Bone marrow (tissue), 2 donors: Measurements from ENCODE around the gene SEPTIN5.

Experiments
- DNase-seq, 2 donors: peaks; one replicate each; lab custom pipeline; 2025; lab: John Stamatoyannopoulos, UW

The SEPTIN5 gene

DNA sequence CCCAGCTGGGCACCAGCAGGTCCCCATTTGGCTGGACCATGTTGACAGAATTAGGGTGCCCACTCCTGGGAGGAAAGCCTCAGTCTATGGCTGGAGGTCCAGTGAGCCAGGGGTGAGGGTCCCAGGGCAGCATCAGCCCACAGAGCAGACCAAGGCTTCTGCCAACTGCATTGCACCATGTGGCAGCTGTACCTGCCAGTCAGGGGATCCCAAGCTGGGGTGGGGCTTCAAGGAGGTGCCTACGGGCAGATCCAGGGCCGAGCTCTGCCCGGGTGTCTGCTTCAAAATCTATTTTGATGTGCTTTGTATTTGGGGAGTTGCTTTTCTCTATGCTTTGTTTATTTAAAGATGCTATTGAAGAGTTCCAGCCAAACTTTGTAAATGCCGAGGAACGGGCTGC lies 19.5 kb downstream of the SEPTIN5 start:
- DNase-seq = no peak

DNA sequence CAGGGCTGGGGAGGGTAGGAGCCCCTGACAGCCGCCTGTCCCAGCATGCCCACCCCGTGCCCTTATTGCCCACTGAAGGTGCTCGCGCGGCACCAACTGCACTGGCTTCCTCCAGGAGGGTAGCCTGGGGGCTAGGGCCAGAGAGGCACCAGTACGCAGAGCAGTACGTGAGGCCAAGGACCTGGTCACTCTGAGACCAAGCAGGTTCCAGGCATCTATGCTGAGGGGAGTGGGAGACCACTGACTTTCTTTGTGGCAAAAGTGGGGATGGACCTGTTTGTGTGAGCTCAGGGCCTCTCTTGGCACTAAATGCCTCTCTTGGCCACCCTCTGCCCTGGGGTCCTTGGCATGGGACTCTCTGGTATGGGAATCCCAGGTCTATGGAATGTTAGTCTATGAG lies 19.9 kb downstream of the SEPTIN5 start:
- no peak for DNase-seq

DNA sequence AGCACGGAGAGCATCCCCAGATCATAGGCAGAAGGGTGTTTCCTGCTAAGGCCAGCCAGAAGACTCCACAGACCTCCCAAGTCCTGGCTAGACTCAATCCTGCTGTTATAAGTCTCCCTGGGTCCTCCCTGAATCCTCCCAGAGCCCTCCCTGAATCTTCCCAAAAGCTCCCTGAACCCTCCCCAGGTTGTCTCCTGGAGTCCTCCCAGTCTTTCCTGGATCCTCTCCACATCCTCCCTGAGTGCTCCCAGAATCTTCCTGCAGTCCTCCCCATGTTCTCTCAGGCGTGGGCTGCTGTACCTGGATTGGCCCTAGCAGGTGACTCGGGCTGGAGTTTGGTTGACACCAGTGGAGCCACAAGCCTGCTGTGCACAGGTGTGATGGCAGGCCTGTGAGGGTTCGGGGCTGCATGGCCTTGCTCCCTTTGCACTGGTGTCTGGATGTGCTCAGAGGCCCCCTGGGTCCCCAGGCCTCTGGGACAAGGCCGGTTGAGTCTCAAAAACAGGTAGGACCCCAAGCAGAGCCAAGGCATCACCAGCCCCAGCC lies 20.6 kb downstream of the SEPTIN5 start:
- DNase-seq = no peak

DNA sequence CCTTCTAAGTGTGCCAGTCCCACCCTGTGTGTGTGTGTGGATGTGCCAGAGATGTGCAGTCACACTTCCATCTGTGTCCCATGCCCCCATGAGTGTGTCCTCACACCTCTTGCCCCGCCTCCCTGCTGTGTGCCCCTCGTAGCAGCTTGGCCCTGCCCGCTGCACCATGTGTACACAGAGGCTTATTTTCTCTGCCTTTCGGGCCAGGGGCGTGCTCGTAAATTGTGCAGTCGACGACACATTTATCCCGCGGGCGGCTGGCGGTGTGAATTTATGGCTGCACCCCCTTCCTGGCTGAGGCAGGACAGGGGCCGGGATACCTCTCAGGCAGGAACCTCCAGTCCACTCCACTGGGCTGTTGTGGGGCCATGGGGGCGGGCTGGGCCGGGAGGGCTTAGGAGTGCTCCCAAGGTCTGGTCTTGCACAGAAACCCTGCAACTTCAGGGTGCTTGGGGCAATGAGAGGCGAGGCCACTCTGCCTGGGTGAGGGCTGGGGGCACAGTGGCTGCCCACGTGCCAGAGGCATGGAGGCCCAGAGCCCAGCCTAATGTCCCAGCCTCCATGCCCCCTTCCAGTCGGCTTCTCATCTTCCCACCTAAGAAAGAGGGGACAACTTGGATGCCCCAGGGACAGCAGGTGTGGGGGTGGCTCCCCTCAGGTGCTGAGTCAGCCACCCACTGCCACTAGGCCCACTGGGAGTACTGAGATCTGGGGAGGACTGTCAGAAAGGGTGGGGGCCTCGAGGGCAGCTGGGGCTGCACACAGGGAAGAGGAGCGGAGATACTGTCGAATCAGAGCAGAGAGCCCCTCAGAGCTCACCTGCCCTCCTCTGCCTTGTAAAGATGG lies 21.6 kb downstream of the SEPTIN5 start:
- DNase-seq = no peak

DNA sequence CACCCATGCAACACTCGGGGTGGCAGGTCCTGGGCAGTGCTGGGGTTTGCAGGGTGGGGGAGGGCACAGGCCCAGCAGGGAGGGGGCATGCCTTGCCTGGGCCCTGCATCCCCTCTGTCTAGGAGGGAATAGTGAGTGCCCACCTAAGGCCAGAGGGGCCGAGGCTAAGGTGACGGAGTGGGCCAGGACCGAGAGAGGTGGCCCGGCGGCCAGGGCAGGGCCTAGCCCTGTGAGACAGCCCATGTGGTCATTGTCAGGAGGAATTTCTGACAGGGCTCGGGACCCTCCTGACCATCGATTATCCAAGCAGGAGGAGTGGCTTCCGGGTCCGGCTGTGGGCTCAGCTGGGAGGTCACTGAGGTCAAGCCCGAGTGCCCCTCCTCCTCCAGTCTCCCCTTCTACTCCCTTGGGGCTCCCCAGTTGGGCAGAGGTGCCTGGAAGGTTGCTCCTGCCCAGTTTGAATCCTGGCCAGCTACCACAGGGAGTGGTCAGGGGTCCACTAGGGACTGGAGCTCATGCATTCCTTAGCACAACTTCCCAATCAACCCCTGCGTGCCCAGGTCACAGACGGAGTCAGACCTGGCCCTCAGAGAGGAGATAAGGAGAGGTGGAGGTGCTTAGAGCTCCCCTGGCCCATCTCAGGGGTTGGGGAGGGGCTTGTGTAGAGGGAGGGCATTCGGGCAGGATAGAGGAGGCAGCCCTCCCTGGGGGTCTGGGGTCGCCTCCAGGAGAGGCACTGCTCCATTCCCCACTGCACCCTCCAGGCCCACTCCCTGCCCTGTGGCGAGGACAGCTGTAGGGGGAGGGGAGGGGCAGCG lies 23.8 kb downstream of the SEPTIN5 start:
- no peak for DNase-seq

DNA sequence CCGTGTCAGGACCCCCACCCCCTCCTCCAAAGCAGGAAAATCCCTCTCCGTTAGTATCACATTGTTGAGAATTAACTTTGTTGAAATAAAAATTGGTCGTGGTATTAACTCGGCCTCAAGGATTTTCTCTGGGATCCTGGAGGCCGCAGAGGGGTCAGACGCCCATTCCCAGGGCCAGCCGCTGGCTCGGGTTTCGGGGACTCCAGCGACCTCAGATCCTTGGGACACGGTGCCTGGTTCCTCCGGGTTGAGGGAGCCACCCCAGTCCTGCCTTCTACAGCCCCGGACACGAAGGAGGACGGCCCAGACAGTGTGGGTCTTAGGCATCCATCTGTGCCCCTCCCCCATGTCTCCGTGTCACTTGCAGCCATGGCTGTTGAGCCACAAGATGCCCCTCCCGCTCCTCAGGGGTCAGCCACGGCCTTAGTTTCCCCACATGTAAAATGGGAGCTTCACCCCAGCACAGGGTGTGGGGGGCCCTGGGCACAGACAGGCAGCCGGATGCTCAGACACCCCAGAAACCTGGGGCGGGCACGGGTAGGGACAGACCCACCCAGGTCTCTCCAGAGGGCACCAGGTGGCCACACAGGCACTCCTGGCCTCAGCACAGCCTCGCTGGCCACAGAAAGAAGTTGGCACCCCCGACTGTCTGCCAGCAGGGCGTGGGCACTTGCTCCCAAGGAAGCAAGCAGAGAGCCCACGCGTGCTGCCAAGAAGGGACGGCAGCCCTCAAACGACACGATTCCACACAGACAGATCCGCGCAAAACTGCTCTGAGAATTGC lies 24.6 kb downstream of the SEPTIN5 start:
- no peak for DNase-seq

DNA sequence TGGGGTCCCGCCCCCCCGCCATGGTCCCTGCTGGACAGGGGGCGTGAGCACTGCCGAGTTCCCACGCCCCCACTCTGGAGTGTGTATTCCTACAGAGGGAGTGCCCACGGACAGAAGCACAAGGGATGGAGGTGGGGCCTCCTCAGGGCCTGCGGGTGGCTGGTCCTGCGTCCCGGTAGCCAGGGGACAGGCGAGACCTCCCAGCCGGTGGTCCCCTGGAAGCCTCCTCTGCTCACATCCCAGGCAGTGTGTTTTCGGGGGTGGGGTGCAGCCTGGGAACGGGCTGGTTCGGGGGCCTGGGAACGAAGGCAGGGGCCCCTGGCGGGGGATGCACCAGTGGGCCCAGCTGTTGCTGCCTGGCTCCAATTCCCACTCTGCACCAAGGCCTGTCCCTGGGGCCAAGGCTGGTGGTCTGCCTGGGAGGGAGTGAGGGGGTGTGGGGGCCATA lies 25.2 kb downstream of the SEPTIN5 start:
- no peak for DNase-seq

DNA sequence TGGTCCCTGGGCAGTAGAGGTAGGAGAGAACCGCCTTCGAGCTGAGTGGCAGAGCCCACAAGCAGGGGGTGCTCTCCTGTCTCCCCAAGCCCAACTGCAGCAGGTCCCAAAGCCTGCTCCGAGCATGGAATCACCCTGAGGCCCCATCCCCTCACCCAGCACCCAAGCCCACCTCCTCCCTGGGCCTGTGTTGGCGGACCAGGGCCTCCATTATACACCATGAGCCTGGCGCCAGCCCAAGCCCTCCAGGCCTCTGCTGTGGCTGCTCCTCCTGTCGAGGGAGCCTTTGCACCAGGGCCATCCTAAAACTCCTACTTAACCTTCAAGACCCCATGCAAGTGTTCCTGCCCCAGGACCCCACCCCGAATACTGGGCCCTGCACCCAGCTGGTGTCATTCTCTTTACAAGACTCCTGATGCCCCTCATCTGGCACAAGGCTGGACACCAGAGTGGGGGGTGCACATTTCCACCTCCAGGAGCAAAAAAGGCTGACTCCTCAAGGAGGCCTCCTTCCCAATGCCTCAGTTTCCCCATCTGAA lies 25.7 kb downstream of the SEPTIN5 start:
- DNase-seq = no peak

DNA sequence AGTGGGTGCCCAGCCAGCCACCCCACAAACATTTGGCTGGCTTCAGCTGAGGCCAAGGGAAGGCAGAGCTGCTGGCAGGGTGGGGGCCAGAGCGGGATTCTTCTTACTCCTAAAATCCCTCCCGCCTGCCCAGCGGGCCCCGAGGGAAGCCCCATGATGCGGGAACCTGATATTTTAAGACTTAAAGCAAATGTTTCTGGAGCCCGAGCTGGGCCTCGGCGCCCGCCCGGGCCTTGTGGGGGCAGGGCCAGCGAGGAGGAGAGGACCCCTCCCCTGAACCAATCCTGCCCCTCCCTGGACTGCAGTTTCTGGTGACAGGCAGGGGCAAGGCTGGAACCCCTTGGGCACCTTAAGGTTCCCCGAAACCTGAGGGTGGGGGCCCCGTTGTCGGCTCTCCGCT lies 26.3 kb downstream of the SEPTIN5 start:
- no peak for DNase-seq

DNA sequence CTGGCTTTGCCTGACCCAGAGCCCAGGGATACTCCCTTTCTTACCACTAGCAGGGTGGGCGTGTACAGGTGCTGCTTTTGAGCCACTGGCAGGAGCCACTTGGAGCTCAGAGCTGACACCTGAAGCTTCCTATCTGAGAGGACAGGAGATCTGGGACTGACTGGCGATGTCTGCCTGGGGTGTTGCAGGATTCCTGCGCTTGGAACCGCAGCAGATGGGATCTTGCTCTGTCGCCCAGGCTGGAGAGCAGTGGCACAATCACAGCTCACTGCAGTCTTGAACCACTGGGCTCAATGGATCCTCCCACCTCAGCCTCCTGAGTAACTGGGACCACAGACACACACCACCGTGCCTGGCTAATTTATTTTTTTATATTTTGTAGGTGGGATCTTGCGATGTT lies 26.8 kb downstream of the SEPTIN5 start:
- no peak for DNase-seq

DNA sequence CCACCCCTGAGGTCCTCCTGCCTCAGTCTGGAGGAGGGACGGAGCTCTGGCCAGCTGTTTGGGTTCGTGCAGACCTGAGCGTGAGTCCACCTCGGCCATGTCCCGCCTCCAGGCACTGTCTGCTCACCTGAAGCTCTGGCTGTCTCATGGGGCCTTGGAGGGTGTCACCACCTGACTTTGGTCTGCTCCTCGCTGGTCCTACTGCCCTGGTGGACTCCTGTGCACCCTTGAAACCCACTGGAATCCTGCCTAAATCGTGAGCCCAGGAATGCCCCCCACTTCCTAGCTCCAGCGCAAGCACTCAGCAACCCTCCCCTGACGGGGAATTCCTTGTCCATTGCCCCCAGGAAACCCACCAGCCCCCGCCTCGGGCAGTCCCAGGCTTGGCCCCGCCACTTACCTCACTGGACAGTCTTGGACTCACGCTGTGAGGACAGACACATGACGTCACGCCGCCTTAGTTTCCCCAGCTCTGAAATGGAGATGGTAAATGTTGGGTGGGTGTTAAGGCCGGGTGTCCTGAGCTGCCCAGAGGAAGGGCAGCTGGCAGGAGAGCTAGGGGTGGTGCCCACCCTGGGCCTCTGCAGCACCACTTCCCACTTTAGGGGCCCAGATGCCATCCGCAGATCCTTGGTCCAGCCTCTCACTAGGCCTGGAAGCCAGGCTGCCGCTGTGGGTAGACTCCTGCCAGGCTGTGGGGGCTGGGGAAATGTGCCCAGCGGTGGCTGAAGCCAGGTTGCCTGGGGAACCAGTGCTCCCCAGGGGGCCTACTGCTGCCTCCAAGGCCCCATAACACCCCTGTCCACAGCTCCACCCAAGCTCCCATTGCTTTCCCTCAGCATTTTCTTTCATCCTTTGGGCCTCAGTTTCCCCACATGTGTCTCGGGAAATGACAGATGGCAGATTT lies 28.1 kb downstream of the SEPTIN5 start:
- DNase-seq = no peak

DNA sequence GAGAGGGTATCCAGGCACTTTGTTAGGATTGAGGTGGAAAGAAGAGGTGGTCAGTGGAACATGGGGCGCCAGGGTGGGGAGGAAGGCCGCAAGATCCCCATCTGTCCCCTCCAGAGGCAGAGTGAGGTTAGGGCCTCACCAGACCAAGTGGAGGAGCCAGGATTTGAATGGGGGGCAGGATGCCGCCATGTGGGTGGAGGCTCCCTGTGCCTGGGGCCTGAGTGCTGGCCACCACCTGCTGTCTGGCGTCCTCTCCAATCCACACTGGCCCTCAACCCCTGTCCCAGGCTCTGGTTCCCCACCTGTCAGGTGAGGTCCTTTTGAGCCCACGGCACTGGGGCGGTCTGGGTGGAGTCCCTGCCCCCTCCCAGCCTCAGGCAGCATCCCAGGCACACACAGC lies 28.8 kb downstream of the SEPTIN5 start:
- no peak for DNase-seq

DNA sequence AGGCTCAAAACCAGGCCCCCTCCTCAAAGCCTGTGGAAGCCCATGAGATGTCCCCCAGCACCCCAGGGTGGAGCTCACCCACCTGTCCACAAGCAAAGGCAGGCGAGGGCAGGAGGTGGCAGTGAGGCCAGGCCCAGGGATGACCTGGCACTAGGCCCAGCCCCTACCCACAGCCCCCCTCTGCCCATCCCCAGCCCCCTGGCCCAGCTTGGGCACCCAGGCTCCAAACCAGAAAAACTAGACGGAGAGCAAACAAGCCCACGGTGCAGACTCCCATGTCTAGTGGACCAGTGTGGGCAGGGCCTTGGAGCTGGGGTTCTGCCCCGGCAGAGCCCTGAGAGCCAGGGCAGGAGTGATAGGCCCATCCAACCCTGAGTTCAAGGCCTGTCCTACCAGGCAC lies 29.3 kb downstream of the SEPTIN5 start:
- no peak for DNase-seq

DNA sequence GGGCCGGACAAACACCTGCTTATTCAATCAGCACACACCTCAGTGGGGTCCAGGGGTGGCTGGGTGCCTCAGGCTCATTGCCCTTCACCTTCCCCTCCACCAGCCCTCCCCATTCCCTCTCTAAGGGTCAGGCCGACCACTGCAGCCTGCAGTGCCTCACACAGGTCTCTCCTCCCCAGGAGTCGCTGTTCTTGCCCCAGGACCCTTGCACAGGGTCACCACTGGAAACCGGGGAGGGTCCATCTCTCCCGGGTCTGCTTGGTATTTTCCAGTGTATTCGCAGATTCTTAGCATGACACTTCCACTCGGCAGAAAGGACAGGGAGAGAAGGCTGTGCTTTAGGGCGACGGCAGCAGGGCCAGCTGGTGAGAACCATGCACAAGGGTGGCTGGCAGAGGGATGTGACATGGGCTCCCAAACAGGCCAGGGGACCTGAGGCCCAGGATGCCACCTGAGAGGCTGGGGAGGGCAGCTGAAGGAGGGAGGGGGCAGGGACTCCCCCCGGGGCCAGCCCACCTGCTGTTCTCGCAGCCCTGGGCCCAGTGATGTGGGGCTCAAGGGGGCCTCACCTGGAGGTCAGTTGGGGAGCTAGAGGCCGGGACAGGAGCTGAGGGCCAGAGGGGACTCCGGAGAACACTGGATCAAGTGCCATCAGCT lies 30.2 kb downstream of the SEPTIN5 start:
- DNase-seq = no peak

DNA sequence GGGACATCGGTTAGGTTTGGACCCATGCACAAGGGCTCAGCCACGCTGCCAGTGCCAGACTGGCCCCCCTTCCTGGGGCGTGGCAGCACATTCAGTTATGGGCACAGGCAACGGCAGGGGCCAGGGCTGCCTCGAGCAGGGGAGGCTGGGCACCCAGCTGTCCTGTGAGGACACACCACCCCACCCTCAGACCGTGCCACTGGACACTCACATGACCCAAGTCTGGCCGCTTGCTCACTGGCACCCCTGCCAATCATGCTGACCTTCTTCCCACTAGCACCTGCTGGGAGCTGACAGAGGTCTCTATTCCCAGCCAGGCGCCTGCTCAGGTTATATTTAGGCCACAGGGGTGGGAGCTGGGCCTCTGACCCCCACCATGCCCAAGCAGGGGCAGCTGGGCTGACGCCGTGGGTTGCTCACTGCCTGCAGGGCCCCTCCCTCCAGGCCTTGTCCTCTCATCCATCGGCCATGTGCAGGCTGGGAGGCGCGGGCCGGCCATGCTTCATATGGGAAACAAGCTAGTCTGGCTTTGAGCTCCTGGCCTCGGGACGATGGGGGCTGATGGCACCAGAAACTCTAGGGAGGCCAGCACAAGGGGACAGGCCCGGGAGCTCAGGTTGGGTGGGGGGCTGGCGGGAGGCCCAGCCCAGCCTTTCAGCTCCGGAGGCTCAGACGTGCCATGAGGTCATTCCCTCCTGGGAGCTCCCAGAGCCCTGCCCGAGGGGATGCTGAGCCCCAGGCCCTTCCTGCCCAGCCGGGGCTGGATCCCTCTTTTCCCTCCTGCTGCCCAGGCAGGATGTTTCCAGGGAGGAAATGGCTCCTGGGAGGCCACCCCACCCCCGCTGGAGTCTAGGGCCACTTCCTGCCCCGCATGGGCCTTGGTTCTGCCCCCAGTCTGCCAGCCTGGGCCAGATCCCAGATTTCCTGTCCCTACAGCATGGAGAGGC lies 31.1 kb downstream of the SEPTIN5 start:
- no peak for DNase-seq

DNA sequence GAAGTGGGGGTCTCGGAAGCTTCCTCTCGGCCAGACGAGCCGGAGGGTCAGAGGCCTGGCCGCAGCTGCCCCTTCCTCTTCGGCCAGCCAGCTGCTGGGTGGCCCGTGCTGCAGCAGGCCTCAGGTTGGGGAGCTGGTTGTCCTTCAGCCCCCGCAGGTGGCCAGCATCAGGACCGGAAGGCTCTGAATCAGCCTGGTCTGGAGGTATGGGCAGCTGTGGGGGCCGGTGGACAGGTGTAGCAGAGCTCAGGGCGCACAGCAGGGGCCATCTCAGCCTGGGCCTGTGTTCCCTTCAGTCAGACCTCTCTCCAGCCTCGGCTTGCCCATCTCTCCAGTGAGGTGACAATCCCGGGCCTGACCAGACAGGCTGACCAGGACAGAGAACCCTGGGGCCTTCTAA lies 32.4 kb downstream of the SEPTIN5 start:
- no peak for DNase-seq

DNA sequence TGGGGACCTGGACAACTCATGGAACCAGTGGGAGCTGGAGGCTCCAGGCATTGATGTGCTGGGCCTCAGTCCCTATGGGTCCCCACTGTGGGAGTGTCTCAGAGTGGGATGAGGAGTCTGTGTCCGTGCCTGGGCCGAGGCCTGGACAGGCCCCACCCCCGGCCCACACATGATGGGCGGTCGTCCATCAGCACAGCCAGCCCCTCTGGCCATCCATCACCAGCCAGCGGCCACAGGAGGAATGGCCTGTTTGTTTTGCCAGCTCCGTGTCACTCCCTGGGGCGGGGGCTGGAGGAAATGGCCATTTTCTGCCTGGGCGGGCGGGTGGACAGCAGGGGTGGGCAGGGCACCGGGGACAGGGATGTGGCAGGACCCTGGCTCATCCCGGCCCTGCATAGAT lies 33.2 kb downstream of the SEPTIN5 start:
- no peak for DNase-seq

DNA sequence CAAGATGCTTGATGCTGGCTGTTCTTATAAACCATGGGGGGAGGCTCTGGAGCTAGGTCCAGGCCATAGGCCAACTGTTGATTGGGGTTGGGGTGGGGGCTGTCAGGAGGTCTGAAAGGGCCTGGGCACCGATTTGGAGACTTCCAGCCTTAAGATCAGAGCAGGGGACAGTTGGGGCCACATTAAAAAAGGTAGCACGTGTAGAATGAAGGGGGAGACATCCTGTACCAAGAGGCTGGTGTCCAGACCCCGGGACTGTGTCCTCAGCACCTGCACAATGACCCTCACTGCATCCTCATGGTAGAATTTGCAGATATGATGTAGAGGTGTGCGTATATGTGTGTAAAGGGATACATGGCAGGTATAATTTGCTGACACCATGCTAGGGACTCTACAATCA lies 33.8 kb downstream of the SEPTIN5 start:
- no peak for DNase-seq

DNA sequence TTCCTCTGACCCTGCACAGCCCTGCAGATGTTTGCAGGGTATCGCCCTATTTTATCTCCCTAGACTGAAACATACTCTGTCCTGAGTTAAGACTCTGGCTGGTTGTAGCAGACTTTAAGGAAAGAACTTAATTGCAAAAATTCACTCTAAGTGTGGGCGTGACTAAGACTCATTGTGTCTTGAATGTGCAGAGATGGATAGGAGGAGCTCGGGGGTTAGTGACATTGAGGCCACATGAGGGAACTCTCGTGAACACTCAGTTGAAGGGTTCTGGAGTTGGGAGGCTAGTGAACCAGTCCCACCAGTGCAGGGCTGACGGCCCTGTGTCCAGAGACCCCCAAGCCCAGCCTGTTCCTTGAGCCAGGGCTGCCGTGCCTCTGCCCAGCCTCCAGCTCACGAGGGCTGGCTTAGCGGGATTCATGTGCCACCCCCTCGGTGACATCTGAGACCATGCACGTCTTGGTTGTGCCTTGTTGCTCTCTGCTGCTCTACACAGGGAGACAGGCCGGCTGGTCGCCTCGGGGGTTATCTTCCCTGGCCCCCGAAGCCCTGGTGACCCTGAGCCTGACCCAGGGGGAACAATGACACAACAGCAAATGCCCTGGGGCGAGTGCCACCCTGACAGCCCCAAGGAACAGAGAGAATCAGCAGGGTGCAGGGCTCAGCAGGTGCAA lies 34.8 kb downstream of the SEPTIN5 start:
- no peak for DNase-seq
